Measurements from ENCODE around the gene AGPAT4.

Gene AGPAT4

DNA sequence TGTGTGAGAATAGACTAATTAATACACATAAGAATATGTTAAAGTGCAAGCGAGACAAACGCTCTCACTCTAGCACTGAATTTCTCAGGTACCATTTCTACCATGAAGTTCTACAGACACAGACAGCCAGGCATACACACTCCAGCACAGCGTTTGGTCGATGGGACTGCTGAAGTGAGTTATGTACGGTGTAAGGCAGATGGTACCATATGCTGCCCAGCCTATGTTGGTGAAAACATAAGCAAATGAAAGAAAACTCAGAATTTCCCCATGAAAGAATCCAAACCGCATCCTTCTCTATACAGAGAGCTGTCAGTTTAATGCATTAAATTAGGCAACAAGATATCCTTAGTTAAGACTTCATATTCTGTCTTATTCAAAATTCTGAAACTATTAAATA, 34.9 kb downstream of the AGPAT4 start:
- no peak for DNase-seq (ENCODE audit: insufficient read length, low spot score)
- no peak for TF ChIP-seq CTCF (IDR thresholded peaks at IDR 0.05; ENCODE audit: insufficient read depth, missing control alignments)
- FAIRE-seq, result no peak

DNA sequence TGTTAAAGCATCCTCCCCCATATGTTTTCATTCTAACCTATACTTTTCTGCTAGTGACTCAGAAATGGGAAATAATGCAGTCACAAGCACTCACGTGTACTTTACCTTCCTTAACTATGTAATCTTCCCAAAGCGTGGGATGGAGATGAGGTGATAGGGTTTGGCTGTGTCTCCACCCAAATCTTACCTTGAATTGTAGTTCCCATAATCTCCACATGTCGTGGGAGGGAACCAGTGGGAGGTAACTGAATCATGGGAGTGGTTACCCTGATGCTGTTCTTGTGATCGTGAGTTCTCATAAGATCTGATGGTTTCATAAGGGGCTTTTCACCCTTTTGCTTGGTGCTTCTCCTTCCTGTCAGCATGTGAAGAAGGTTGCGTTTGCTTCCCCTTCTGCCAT, 35.4 kb downstream of the AGPAT4 start:
- no peak for FAIRE-seq
- TF ChIP-seq CTCF (IDR thresholded peaks at IDR 0.05; ENCODE audit: insufficient read depth, missing control alignments), result no peak
- DNase-seq (ENCODE audit: insufficient read length, low spot score), result no peak

GRCh38 chr6:161238081-161238480, 35.8 kb downstream of the AGPAT4 start:
- FAIRE-seq, result no peak
- DNase-seq (ENCODE audit: insufficient read length, low spot score), result no peak
- no peak for TF ChIP-seq CTCF (IDR thresholded peaks at IDR 0.05; ENCODE audit: insufficient read depth, missing control alignments)

GRCh38 chr6:161237176-161237575, 36.7 kb downstream of the AGPAT4 start:
- DNase-seq (ENCODE audit: insufficient read length, low spot score) (no peak), FAIRE-seq (no peak)
- TF ChIP-seq CTCF (IDR thresholded peaks at IDR 0.05; ENCODE audit: insufficient read depth, missing control alignments), result no peak

DNA sequence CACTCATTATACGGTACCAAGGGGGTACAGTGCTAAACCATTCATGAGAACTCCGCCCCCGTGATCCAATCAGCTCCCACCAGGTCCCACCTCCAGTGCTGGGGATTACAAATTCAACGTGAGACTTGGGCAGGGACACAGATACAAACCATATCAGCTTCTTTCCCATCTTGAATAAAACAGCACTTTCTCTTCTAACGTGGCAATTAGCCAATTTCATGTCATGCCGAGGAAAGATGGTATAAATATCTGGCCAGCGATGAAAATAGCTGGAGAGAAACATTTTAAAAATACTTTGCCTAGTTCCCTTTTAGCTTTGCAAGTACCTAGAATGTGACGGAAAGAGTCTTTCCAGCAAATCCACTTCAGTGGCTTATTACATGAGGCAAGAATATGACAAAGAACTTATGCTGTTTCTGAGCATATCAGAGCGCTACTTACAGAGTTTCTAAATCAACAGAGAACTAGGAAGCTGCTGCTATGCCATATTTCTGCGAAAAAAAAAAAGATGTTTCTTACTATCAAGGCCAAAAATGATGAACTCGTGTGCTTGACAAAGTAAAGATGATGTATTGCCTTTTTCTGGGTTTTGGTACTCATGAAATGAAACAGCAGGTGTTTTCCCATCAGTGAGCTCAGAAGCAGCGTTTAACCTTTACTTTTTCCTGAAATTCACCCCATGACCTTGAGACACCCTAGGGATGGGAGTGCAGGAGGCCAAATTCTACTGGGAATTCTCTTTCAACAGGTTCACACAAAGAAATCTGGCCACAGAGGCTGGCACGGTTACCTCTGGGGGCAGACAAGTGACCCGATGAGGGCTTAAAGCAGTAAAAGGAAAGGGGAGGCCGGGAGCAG, 37.9 kb downstream of the AGPAT4 start:
- no peak for FAIRE-seq

GRCh38 chr6:161233986-161234661, 39.7 kb downstream of the AGPAT4 start:
- no peak for TF ChIP-seq CTCF (IDR thresholded peaks at IDR 0.05; ENCODE audit: insufficient read depth, missing control alignments)
- FAIRE-seq, result no peak
- DNase-seq (ENCODE audit: insufficient read length, low spot score), result no peak

More for the DNA sequence above, 37.9 kb downstream of the AGPAT4 start:
- no peak for DNase-seq (ENCODE audit: insufficient read length, low spot score)
- no peak for TF ChIP-seq CTCF (IDR thresholded peaks at IDR 0.05; ENCODE audit: insufficient read depth, missing control alignments)

DNA sequence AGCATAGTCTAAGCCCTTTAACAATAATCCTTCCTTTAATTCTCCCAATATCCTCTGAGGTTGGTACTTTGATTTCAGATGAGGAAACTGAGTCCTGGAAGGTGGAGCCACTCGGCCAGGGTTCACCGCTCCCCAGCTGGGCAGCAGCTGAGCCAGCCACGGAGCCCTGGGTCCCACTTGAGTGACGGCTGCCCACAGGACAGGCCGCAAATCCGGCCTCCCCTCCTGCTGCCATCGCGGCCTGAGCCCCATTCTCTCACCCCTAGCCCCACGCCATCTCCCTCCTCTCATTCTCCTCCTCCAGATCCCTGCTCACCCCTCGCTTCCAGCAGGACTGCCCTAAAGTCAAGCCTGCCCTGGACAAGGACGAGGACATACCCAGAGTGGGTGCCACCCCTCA, 41.4 kb downstream of the AGPAT4 start:
- no peak for FAIRE-seq
- no peak for TF ChIP-seq CTCF (IDR thresholded peaks at IDR 0.05; ENCODE audit: insufficient read depth, missing control alignments)
- DNase-seq (ENCODE audit: insufficient read length, low spot score), result no peak
